SK-N-SH (cell line): ENCODE data around the gene TOMM40L. TPM values are rescaled to one million over a fixed set of nuclear protein-coding genes. Genes with fewer than 3 reads are reported as not detected.

Source experiments
- CTCF ChIA-PET: fragments of 300-600, 350-600 bp; formaldehyde crosslinking; extraction: SDS; loops from one replicate; lab custom pipeline; 2021; lab: Yijun Ruan, JAX
- POLR2A ChIA-PET: fragments of 350-600 bp; sonication (Branson Sonifier 250); formaldehyde crosslinking; extraction: SDS; loops from one replicate; lab custom pipeline; 2020; ENCODE audit warnings: antibody characterized with exemption, inconsistent platforms; lab: Yijun Ruan, JAX
- DNase-seq: peaks from one replicate; pipeline ENCODE4 v3.0.0; 2012
- H2AFZ ChIP-seq: fragments of 200-600 bp; sonication (generic); 2 replicates; pipeline ENCODE4 v1.8.1; 2016; ENCODE audit warnings: antibody characterized with exemption, mild to moderate bottlenecking, low read depth
- H3F3A ChIP-seq: fragments of 200-600 bp; sonication (generic); replicated peaks from 2 replicates; pipeline ENCODE3; 2016; ENCODE audit warnings: antibody characterized with exemption, mild to moderate bottlenecking; ENCODE audit not compliant: insufficient read depth
- H3K27ac ChIP-seq, 2 experiments: fragments of 200-500 bp in 1 of 2; fragments of 200-600 bp in 1 of 2; sonication (Bioruptor generic) in 1 of 2; sonication (generic), shearing (Covaris generic) in 1 of 2; 2 replicates each; pipeline versions ENCODE4 v1.5.1 to v1.6.1; 2014 to 2016; ENCODE audit warnings: low read depth in 2 of 2, inconsistent platforms in 1 of 2, low read length in 1 of 2, mild to moderate bottlenecking in 1 of 2, mixed read lengths in 1 of 2
- H3K27me3 ChIP-seq: fragments of 200-600 bp; sonication (generic), shearing (Covaris generic); 2 replicates; pipeline ENCODE4 v1.6.1; 2016; ENCODE audit warnings: mixed run types; ENCODE audit not compliant: insufficient read depth
- H3K36me3 ChIP-seq, 2 experiments: fragments of 200-500 bp in 1 of 2; fragments of 200-600 bp in 1 of 2; sonication (Bioruptor generic) in 1 of 2; sonication (generic) in 1 of 2; replicated peaks in 1 of 2; 2 replicates each; pipeline versions ENCODE3 to v1.5.1; 2014 to 2016; ENCODE audit warnings: low read length in 1 of 2, mild to moderate bottlenecking in 1 of 2; ENCODE audit not compliant: insufficient read depth in 2 of 2, control insufficient read depth in 1 of 2
- H3K4me1 ChIP-seq, 2 experiments: fragments of 200-500 bp in 1 of 2; fragments of 200-600 bp in 1 of 2; sonication (Bioruptor generic) in 1 of 2; sonication (generic), shearing (Covaris generic) in 1 of 2; 2 replicates each; pipeline versions ENCODE4 v1.5.1 to v1.6.1; 2014 to 2016; ENCODE audit warnings: low read depth in 1 of 2, low read length in 1 of 2, mixed run types in 1 of 2; ENCODE audit not compliant: insufficient read depth in 2 of 2, control insufficient read depth in 1 of 2
- H3K4me2 ChIP-seq: fragments of 200-600 bp; sonication (generic), shearing (Covaris generic); 2 replicates; pipeline ENCODE4 v1.6.1; 2017; ENCODE audit warnings: mixed run types
- H3K4me3 ChIP-seq, 2 experiments: fragments of 200-500 bp in 1 of 2; fragments of 200-600 bp in 1 of 2; sonication (Bioruptor generic) in 1 of 2; sonication (generic), shearing (Covaris generic) in 1 of 2; 2 replicates each; pipeline versions ENCODE4 v1.5.1 to v1.8.1; 2014 to 2016; ENCODE audit warnings: low read depth in 2 of 2, inconsistent platforms in 1 of 2, low read length in 1 of 2, mild to moderate bottlenecking in 1 of 2, mixed read lengths in 1 of 2, moderate library complexity in 1 of 2
- H3K79me2 ChIP-seq: fragments of 200-600 bp; sonication (generic); 2 replicates; pipeline ENCODE4 v1.8.1; 2017; ENCODE audit warnings: mild to moderate bottlenecking; ENCODE audit not compliant: insufficient read depth
- H3K9ac ChIP-seq: fragments of 200-600 bp; sonication (generic); 2 replicates; pipeline ENCODE4 v1.6.1; 2017; ENCODE audit warnings: mixed run types
- H3K9me2 ChIP-seq: fragments of 200-600 bp; sonication (generic); 2 replicates; pipeline ENCODE4 v1.6.1; 2017; ENCODE audit warnings: mixed run types
- H3K9me3 ChIP-seq: fragments of 200-600 bp; sonication (generic); 2 replicates; pipeline ENCODE4 v1.6.1; 2017; ENCODE audit warnings: mixed run types, mild to moderate bottlenecking, moderate library complexity
- H4K20me1 ChIP-seq: fragments of 200-600 bp; sonication (generic); 2 replicates; pipeline ENCODE4 v1.6.1; 2017; ENCODE audit warnings: mild to moderate bottlenecking, mixed run types; ENCODE audit not compliant: insufficient read depth
- ELF1 ChIP-seq: IDR thresholded peaks from 2 replicates; pipeline ENCODE4 v1.4.0; 2012
- EZH2phosphoT487 ChIP-seq: fragments of 200-600 bp; sonication (generic); IDR thresholded peaks from 2 replicates; pipeline ENCODE4 v1.6.1; 2017; ENCODE audit warnings: low read depth, mixed run types, mild to moderate bottlenecking, antibody characterized with exemption, moderate library complexity, borderline replicate concordance
- FOXJ3 ChIP-seq: sonication (generic); formaldehyde crosslinking; IDR thresholded peaks from 2 replicates; pipeline ENCODE4 v1.5.1; 2020; ENCODE audit warnings: mild to moderate bottlenecking, missing genetic modification reagents
- GABPA ChIP-seq: IDR thresholded peaks from 2 replicates; pipeline ENCODE4 v1.4.0; 2012; ENCODE audit warnings: low read depth, mild to moderate bottlenecking
- JUND ChIP-seq: IDR thresholded peaks from 2 replicates; pipeline ENCODE4 v1.4.0; 2012
- MEF2A ChIP-seq: IDR thresholded peaks from 2 replicates; pipeline ENCODE4 v1.4.0; 2012; ENCODE audit warnings: low read depth, borderline replicate concordance
- MXI1 ChIP-seq: IDR thresholded peaks from 2 replicates; pipeline ENCODE4 v1.6.1; 2012; ENCODE audit warnings: mild to moderate bottlenecking, low read depth, low read length, improper control_type of control experiment
- NRF1 ChIP-seq: IDR thresholded peaks from 2 replicates; pipeline ENCODE4 v1.6.1; 2012; ENCODE audit warnings: low read depth, mild to moderate bottlenecking, low read length
- REST ChIP-seq: IDR thresholded peaks from 2 replicates; pipeline ENCODE4 v1.6.1; 2012; ENCODE audit warnings: mild to moderate bottlenecking, low read depth, low read length, moderate library complexity
- RFX5 ChIP-seq: IDR thresholded peaks from 2 replicates; pipeline ENCODE4 v1.6.1; 2012; ENCODE audit warnings: mild to moderate bottlenecking, improper control_type of control experiment, low read length
- RXRA ChIP-seq: IDR thresholded peaks from 2 replicates; pipeline ENCODE4 v1.4.0; 2012; ENCODE audit warnings: low read depth, mild to moderate bottlenecking, borderline replicate concordance
- SMC3 ChIP-seq: IDR thresholded peaks from 2 replicates; pipeline ENCODE4 v1.6.1; 2012; ENCODE audit warnings: low read depth, low read length, improper control_type of control experiment
- TAF1 ChIP-seq: IDR thresholded peaks from 2 replicates; pipeline ENCODE4 v1.6.1; 2012; ENCODE audit warnings: low read depth, mild to moderate bottlenecking, low read length, moderate library complexity, borderline replicate concordance
- TCF12 ChIP-seq: IDR thresholded peaks from 2 replicates; pipeline ENCODE4 v1.4.0; 2012
- TEAD4 ChIP-seq: IDR thresholded peaks from 2 replicates; pipeline ENCODE4 v1.4.0; 2012; ENCODE audit warnings: mild to moderate bottlenecking, borderline replicate concordance; ENCODE audit not compliant: insufficient read depth
- WGBS: methylation state at CpG from one replicate; pipeline ENCODE4 v1.1.6; 2017; ENCODE audit warnings: low lambda C conversion rate; 5-methylcytosine and 5-hydroxymethylcytosine counted together
- polyA plus RNA-seq, 3 experiments: library from polyadenylated mRNA; depleted of rRNA; stranded (reverse); fragments of >200 nt; gene quantifications; 2 replicates each; pipeline ENCODE4 v1.2.3, GENCODE V29; 2012
- TF ChIP-seq, protein P1 (sequence below): IDR thresholded peaks from 2 replicates; pipeline ENCODE4 v1.4.0; 2012; ENCODE audit warnings: low read depth, borderline replicate concordance

Gene TOMM40L
- polyA plus RNA-seq, 1 of the 3 experiments (the other 2 are of a cell fraction) = 9.7 TPM

DNA sequence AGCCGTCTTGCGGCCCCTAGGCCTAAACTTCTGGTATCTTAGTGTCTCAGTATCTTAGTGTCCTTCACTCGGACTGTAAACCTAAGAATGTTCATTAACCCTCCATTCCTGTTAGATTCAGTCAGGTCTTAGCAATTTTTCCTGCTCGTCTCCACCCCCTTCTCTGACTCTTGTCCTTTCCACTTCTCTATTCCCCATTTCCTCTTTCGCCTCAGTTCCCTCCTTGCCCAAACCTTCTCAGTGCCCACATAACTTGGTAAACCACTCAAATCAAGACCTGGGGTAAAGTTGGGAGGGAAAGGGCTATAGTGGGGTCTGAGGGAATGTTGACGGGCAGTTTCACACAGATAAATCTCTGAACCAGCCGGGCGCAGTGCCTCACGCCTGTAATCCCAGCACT, 11.5 kb upstream of the TOMM40L start:
- Histone ChIP-seq H3K4me1 (no peaks in the 10 kb centered on the region; a peak in 1 of 4 replicates), H3K27ac (no peak overlapping the region), H3K4me2 (no peak overlapping the region), H3K9me2 (no peaks in the 10 kb centered on the region), H3F3A (peaks cover 4% of the 10 kb centered on the region), H2AFZ (no peak overlapping the region), H3K9me3 (no peaks in the 10 kb centered on the region), H3K79me2 (0 out of 2 replicates have a peak, but pooled peaks cover 4% of the 10 kb centered on the region), H3K27me3 (no peaks in the 10 kb centered on the region), H3K4me3 (no peak overlapping the region), H3K36me3 (peaks cover 44 to 51% of the 10 kb centered on the region in 2 experiments), H4K20me1 (no peaks in the 10 kb centered on the region), H3K9ac (no peak overlapping the region)
- TF ChIP-seq SMC3 (no peak), JUND (no peak), FOXJ3 (CRISPR knock-in tag) (no peak), GABPA (no peak), ELF1 (no peak), RFX5 (no peak), NRF1 (no peak), TEAD4 (no peak), RXRA (no peak), MXI1 (no peak), EZH2phosphoT487 (no peak), MEF2A (no peak)
- DNase-seq = no peak
- ChIA-PET POLR2A (no interaction called here), CTCF (interaction anchor here (6.0 kb wide), 1 partner anchor 12 kb away, joined by 32 read pairs; the partner anchor contains the start of gene TOMM40L)
- WGBS = 99% methylated on average over 9 of the region's 9 CpGs

DNA sequence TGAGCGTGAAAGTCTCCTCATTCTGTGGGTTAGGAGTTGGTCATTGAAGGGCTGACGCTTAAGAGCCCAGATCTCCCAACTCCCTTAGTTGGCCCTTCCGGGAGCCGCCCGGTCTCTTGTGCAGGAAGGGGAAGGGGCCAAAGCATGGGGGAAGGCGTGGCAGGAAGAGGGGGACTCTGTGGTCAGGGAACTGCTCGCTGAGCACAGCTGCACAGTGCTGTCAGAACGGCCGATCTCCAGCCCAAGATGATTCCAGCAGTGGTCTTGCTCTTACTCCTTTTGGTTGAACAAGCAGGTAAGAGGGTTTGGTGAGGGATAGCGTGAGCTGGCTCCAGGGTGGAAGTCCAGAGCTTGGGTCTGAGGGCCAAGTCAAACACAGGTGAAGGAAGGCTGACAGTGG, 10.8 kb upstream of the TOMM40L start, which contains the start of gene FCER1G:
Gene FCER1G, plus strand, starts transcription at position 220 of the 400 bp plus-strand sequence. Its CDS starts 27 bp downstream, at position 247.
- Histone ChIP-seq H3K4me3 (no peak within 1 kb of the TSS), H3K4me2 (no peak within 1 kb of the TSS), H3K9ac (no peak within 1 kb of the TSS), H2AFZ (no peak within 1 kb of the TSS), H3F3A (no peaks in the 10 kb centered on the region), H3K27ac (no peak within 1 kb of the TSS), H3K79me2 (0 out of 2 replicates have a peak, but pooled peaks cover 4% of the 10 kb centered on the region), H3K36me3 (peaks cover 38 to 44% of the 10 kb centered on the region in 2 experiments), H3K4me1 (no peaks in the 10 kb centered on the region; a peak in 1 of 4 replicates), H3K9me2 (no peaks in the 10 kb centered on the region), H3K27me3 (no peaks in the 10 kb centered on the region), H3K9me3 (no peaks in the 10 kb centered on the region), H4K20me1 (no peaks in the 10 kb centered on the region)
- 99% methylated on average over 10 of the region's 10 CpGs for WGBS
- CTCF ChIA-PET = interaction anchor here (1.2 to 6.0 kb wide), 4 partner anchors 11 to 167 kb away, joined by 5 to 32 read pairs (median 6); partner anchors contain the start of gene TOMM40L
- POLR2A ChIA-PET = interaction anchor here (1.1 kb wide), 1 partner anchor 13 kb away, joined by 4 read pairs; the partner anchor contains the start of gene NDUFS2
- TF ChIP-seq NRF1 (no peak), TAF1 (no peak), GABPA (no peak), TCF12 (no peak), REST (no peak)
- TF ChIP-seq, protein P1, sequence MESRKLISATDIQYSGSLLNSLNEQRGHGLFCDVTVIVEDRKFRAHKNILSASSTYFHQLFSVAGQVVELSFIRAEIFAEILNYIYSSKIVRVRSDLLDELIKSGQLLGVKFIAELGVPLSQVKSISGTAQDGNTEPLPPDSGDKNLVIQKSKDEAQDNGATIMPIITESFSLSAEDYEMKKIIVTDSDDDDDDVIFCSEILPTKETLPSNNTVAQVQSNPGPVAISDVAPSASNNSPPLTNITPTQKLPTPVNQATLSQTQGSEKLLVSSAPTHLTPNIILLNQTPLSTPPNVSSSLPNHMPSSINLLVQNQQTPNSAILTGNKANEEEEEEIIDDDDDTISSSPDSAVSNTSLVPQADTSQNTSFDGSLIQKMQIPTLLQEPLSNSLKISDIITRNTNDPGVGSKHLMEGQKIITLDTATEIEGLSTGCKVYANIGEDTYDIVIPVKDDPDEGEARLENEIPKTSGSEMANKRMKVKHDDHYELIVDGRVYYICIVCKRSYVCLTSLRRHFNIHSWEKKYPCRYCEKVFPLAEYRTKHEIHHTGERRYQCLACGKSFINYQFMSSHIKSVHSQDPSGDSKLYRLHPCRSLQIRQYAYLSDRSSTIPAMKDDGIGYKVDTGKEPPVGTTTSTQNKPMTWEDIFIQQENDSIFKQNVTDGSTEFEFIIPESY = no peak
- DNase-seq = no peak
